CD8-positive, alpha-beta memory T cell (primary cell): ENCODE data around the gene CEP112. TPM values are rescaled to one million over a fixed set of nuclear protein-coding genes. Genes with fewer than 3 reads are reported as not detected.
"Not testable (repeated sequence)": the region's sequence is repeated elsewhere in the genome, so short reads cannot be mapped to it uniquely, and the experiment has no call there.

Experiments
- CTCF ChIA-PET: fragments of 350-600 bp; sonication (Branson Sonifier 250); formaldehyde crosslinking; loops from one replicate; lab custom pipeline; 2021; ENCODE audit warnings: antibody characterized with exemption; lab: Charles Lee
- POLR2A ChIA-PET: fragments of 350-600 bp; sonication (Branson Sonifier 250); formaldehyde crosslinking; loops from one replicate; lab custom pipeline; 2021; ENCODE audit warnings: antibody characterized with exemption; lab: Charles Lee
- DNase-seq, 5 donors: peaks; one replicate each; pipeline versions ENCODE4 v3.0.0 to v3.0.0-alpha.2; 2020 to 2022; ENCODE audit warnings: mixed read lengths in 1 of 5
- H3K27ac ChIP-seq: one replicate; pipeline ENCODE4 v1.7.0; 2013; ENCODE audit warnings: low read depth, mild to moderate bottlenecking, low read length, moderate library complexity
- H3K27me3 ChIP-seq: 2 replicates; pipeline ENCODE4 v1.7.0; 2013; ENCODE audit warnings: low read length, mild to moderate bottlenecking; ENCODE audit not compliant: insufficient read depth, poor library complexity, severe bottlenecking
- H3K36me3 ChIP-seq: 2 replicates; pipeline ENCODE4 v1.7.0; 2013; ENCODE audit warnings: mild to moderate bottlenecking, low read length, moderate library complexity; ENCODE audit not compliant: insufficient read depth
- H3K4me1 ChIP-seq: 2 replicates; pipeline ENCODE4 v1.7.0; 2013; ENCODE audit warnings: mild to moderate bottlenecking, low read length, moderate library complexity; ENCODE audit not compliant: insufficient read depth
- H3K4me3 ChIP-seq: 2 replicates; pipeline ENCODE4 v1.7.0; 2013; ENCODE audit warnings: mild to moderate bottlenecking, low read length
- H3K9me3 ChIP-seq: 2 replicates; pipeline ENCODE4 v1.7.0; 2013; ENCODE audit warnings: mild to moderate bottlenecking, low read length
- H3K27ac Mint-ChIP-seq, 8 donors: one replicate each; pipeline ENCODE4 v1.8.0; 2020 to 2021; ENCODE audit warnings: mixed read lengths in 8 of 8, mild to moderate bottlenecking in 6 of 8, inconsistent platforms in 3 of 8, moderate library complexity in 3 of 8
- H3K27me3 Mint-ChIP-seq, 2 donors: one replicate each; pipeline ENCODE4 v1.8.0; 2020 to 2021; ENCODE audit warnings: mixed read lengths in 2 of 2, mild to moderate bottlenecking in 1 of 2, moderate library complexity in 1 of 2
- H3K36me3 Mint-ChIP-seq, 3 donors: one replicate each; pipeline ENCODE4 v1.8.0; 2020 to 2021; ENCODE audit warnings: mixed read lengths in 3 of 3, inconsistent platforms in 1 of 3, mild to moderate bottlenecking in 1 of 3
- H3K4me1 Mint-ChIP-seq, 3 donors: one replicate each; pipeline ENCODE4 v1.8.0; 2020 to 2021; ENCODE audit warnings: mixed read lengths in 3 of 3, inconsistent platforms in 1 of 3, mild to moderate bottlenecking in 1 of 3
- H3K4me3 Mint-ChIP-seq, 7 donors: one replicate each; pipeline ENCODE4 v1.8.0; 2020 to 2021; ENCODE audit warnings: mixed read lengths in 7 of 7, mild to moderate bottlenecking in 6 of 7, moderate library complexity in 4 of 7, inconsistent platforms in 2 of 7
- H3K9me3 Mint-ChIP-seq, 5 donors: one replicate each; pipeline ENCODE4 v1.8.0; 2020 to 2022; ENCODE audit warnings: mixed read lengths in 5 of 5, mild to moderate bottlenecking in 3 of 5, moderate library complexity in 2 of 5, inconsistent platforms in 1 of 5
- polyA plus RNA-seq: library from polyadenylated mRNA; unstranded; fragments of 300-500 nt; fragmentation: Illumina TruSeq; gene quantifications from one replicate; pipeline ENCODE4 v1.2.3, GENCODE V29; 2021
- total RNA-seq, 2 experiments: library from RNA; stranded (reverse); gene quantifications; one replicate each; pipeline ENCODE4 v1.2.3, GENCODE V29; 2021

The CEP112 gene
- total and polyA plus RNA-seq, 3 experiments from 2014 or later, result 0.64 to 4.5 (median 3.0) TPM

- CTCF ChIA-PET, result no interaction called here
Measured at GRCh38 chr17:65694601-65695000, 497.3 kb downstream of the CEP112 start.

GRCh38 chr17:65690626-65691310 lies 501.2 kb downstream of the CEP112 start:
- Mint-ChIP-seq H3K4me3 (no peak overlapping the region), H3K27ac (peak overlapping the region in 2 of 8 donors; percentile 8 to 47), H3K4me1 (peaks cover 2 to 8% (median 5%) of the 10 kb centered on the region in 3 donors), H3K27me3 (no peaks in the 10 kb centered on the region), H3K36me3 (no peaks in the 10 kb centered on the region), H3K9me3 (no peaks in the 10 kb centered on the region)
- H3K27me3 ChIP-seq, result no peaks in the 10 kb centered on the region
- no peak overlapping the region for H3K27ac ChIP-seq
- no peaks in the 10 kb centered on the region for H3K9me3 ChIP-seq
- DNase-seq, result no peak
- H3K36me3 ChIP-seq, result no peaks in the 10 kb centered on the region
- CTCF ChIA-PET, result no interaction called here
- H3K4me3 ChIP-seq, result no peak overlapping the region
- POLR2A ChIA-PET, result no interaction called here
- peaks cover 9% of the 10 kb centered on the region for H3K4me1 ChIP-seq

More at GRCh38 chr17:65694601-65695000, 497.3 kb downstream of the CEP112 start:
- Histone ChIP-seq H3K36me3 (no peaks in the 10 kb centered on the region), H3K4me3 (no peak overlapping the region), H3K27ac (no peak overlapping the region), H3K4me1 (peaks cover 9% of the 10 kb centered on the region), H3K27me3 (no peaks in the 10 kb centered on the region), H3K9me3 (no peaks in the 10 kb centered on the region)
- Mint-ChIP-seq H3K9me3 (no peaks in the 10 kb centered on the region), H3K27me3 (peaks cover 6 to 10% of the 10 kb centered on the region in 2 donors), H3K36me3 (no peaks in the 10 kb centered on the region), H3K27ac (no peak overlapping the region), H3K4me3 (no peak overlapping the region), H3K4me1 (peaks cover 2 to 8% (median 5%) of the 10 kb centered on the region in 3 donors)
- POLR2A ChIA-PET, result no interaction called here
- DNase-seq, result no peak

- Histone ChIP-seq H3K27me3 (no peaks in the 10 kb centered on the region), H3K36me3 (no peaks in the 10 kb centered on the region), H3K27ac (no peak overlapping the region), H3K4me1 (peaks cover 9% of the 10 kb centered on the region), H3K4me3 (no peak overlapping the region), H3K9me3 (no peaks in the 10 kb centered on the region)
- no peaks in the 10 kb centered on the region for H3K27me3 Mint-ChIP-seq
- no peak overlapping the region for H3K4me3 Mint-ChIP-seq
- H3K27ac Mint-ChIP-seq, result peak overlapping the region in 1 of 8 donors; percentile 73
- peaks cover 0 to 2% (median 0%) of the 10 kb centered on the region in 3 donors for H3K36me3 Mint-ChIP-seq
- H3K4me1 Mint-ChIP-seq, result peaks cover 2 to 8% (median 5%) of the 10 kb centered on the region in 3 donors
- no peak for DNase-seq
- ChIA-PET CTCF (no interaction called here), POLR2A (no interaction called here)
- H3K9me3 Mint-ChIP-seq, result no peaks in the 10 kb centered on the region
Measured at GRCh38 chr17:65688307-65688706, 503.6 kb downstream of the CEP112 start.

- POLR2A ChIA-PET, result no interaction called here
- peaks cover 0 to 2% (median 0%) of the 10 kb centered on the region in 3 donors for H3K36me3 Mint-ChIP-seq
Measured at GRCh38 chr17:65685110-65685509, 506.8 kb downstream of the CEP112 start.

GRCh38 chr17:65684631-65685030 lies 507.3 kb downstream of the CEP112 start:
- Histone ChIP-seq H3K4me1 (no peaks in the 10 kb centered on the region), H3K27ac (no peak overlapping the region), H3K27me3 (no peaks in the 10 kb centered on the region), H3K36me3 (no peaks in the 10 kb centered on the region), H3K9me3 (no peaks in the 10 kb centered on the region), H3K4me3 (no peak overlapping the region)
- H3K4me1 Mint-ChIP-seq, result no peaks in the 10 kb centered on the region
- POLR2A ChIA-PET, result no interaction called here
- CTCF ChIA-PET, result no interaction called here
- H3K4me3 Mint-ChIP-seq, result no peak overlapping the region
- DNase-seq, result no peak
- H3K27me3 Mint-ChIP-seq, result peaks cover 0 to 3% of the 10 kb centered on the region in 2 donors
- peaks cover 0 to 2% (median 0%) of the 10 kb centered on the region in 3 donors for H3K36me3 Mint-ChIP-seq
- no peak overlapping the region for H3K27ac Mint-ChIP-seq
- H3K9me3 Mint-ChIP-seq, result no peaks in the 10 kb centered on the region

More at GRCh38 chr17:65685110-65685509, 506.8 kb downstream of the CEP112 start:
- DNase-seq, result no peak
- CTCF ChIA-PET, result no interaction called here
- no peaks in the 10 kb centered on the region for H3K4me1 Mint-ChIP-seq
- peaks cover 0 to 3% of the 10 kb centered on the region in 2 donors for H3K27me3 Mint-ChIP-seq
- Histone ChIP-seq H3K36me3 (no peaks in the 10 kb centered on the region), H3K4me1 (no peaks in the 10 kb centered on the region), H3K4me3 (no peak overlapping the region), H3K27me3 (no peaks in the 10 kb centered on the region), H3K27ac (no peak overlapping the region), H3K9me3 (no peaks in the 10 kb centered on the region)
- H3K27ac Mint-ChIP-seq, result no peak overlapping the region
- H3K4me3 Mint-ChIP-seq, result no peak overlapping the region
- no peaks in the 10 kb centered on the region for H3K9me3 Mint-ChIP-seq

GRCh38 chr17:65683428-65683827 lies 508.5 kb downstream of the CEP112 start:
- H3K36me3 Mint-ChIP-seq, result peaks cover 0 to 2% (median 0%) of the 10 kb centered on the region in 3 donors
- H3K4me1 Mint-ChIP-seq, result no peaks in the 10 kb centered on the region
- no peaks in the 10 kb centered on the region for H3K36me3 ChIP-seq
- no peak overlapping the region for H3K4me3 Mint-ChIP-seq
- no peaks in the 10 kb centered on the region for H3K9me3 ChIP-seq
- peaks cover 0 to 3% of the 10 kb centered on the region in 2 donors for H3K27me3 Mint-ChIP-seq
- no peak overlapping the region for H3K27ac ChIP-seq
- DNase-seq, result no peak
- no peaks in the 10 kb centered on the region for H3K4me1 ChIP-seq
- H3K27ac Mint-ChIP-seq, result peak overlapping the region in 1 of 8 donors; percentile 56
- ChIA-PET CTCF (no interaction called here), POLR2A (no interaction called here)
- no peaks in the 10 kb centered on the region for H3K9me3 Mint-ChIP-seq
- no peak overlapping the region for H3K4me3 ChIP-seq
- H3K27me3 ChIP-seq, result no peaks in the 10 kb centered on the region

- H3K4me3 Mint-ChIP-seq, H3K4me3 ChIP-seq, H3K9me3 ChIP-seq, H3K27ac ChIP-seq, CTCF ChIA-PET, H3K36me3 ChIP-seq, DNase-seq, POLR2A ChIA-PET, H3K4me1 ChIP-seq, H3K27me3 Mint-ChIP-seq, H3K4me1 Mint-ChIP-seq, H3K9me3 Mint-ChIP-seq, H3K36me3 Mint-ChIP-seq, H3K27me3 ChIP-seq: not testable (repeated sequence)
- H3K27ac Mint-ChIP-seq, result peak overlapping the region in 1 of 8 donors; percentile 58
Measured at GRCh38 chr17:65681763-65682162, 510.2 kb downstream of the CEP112 start.

- no peak overlapping the region for H3K27ac ChIP-seq
- Mint-ChIP-seq H3K4me1 (peaks cover 0 to 3% (median 0%) of the 10 kb centered on the region in 3 donors), H3K9me3 (peaks cover 0 to 2% (median 0%) of the 10 kb centered on the region in 5 donors), H3K27me3 (peaks cover 0 to 3% of the 10 kb centered on the region in 2 donors), H3K36me3 (peaks cover 0 to 4% (median 2%) of the 10 kb centered on the region in 3 donors), H3K27ac (no peak overlapping the region), H3K4me3 (no peak overlapping the region)
- H3K4me3 ChIP-seq, result no peak overlapping the region
- H3K9me3 ChIP-seq, result no peaks in the 10 kb centered on the region
- H3K4me1 ChIP-seq, result no peaks in the 10 kb centered on the region
- ChIA-PET POLR2A (no interaction called here), CTCF (no interaction called here)
- no peaks in the 10 kb centered on the region for H3K36me3 ChIP-seq
- no peak for DNase-seq
- no peaks in the 10 kb centered on the region for H3K27me3 ChIP-seq
Measured at GRCh38 chr17:65679165-65679845, 512.6 kb downstream of the CEP112 start.
